SK-N-SH (cell line): ENCODE results near the gene DGKI. TPM values are rescaled to one million over a fixed set of nuclear protein-coding genes. Genes with fewer than 3 reads are reported as not detected.
A peak's percentile ranks its signal among the peaks of the same experiment; 100 is the strongest.

ENCODE experiments used
- CTCF ChIA-PET: fragments of 300-600, 350-600 bp; formaldehyde crosslinking; extraction: SDS; loops from one replicate; lab custom pipeline; 2021; lab: Yijun Ruan, JAX
- POLR2A ChIA-PET: fragments of 350-600 bp; sonication (Branson Sonifier 250); formaldehyde crosslinking; extraction: SDS; loops from one replicate; lab custom pipeline; 2020; ENCODE audit warnings: antibody characterized with exemption, inconsistent platforms; lab: Yijun Ruan, JAX
- DNase-seq: peaks from one replicate; pipeline ENCODE4 v3.0.0; 2012
- H2AFZ ChIP-seq: fragments of 200-600 bp; sonication (generic); 2 replicates; pipeline ENCODE4 v1.8.1; 2016; ENCODE audit warnings: antibody characterized with exemption, mild to moderate bottlenecking, low read depth
- H3F3A ChIP-seq: fragments of 200-600 bp; sonication (generic); replicated peaks from 2 replicates; pipeline ENCODE3; 2016; ENCODE audit warnings: antibody characterized with exemption, mild to moderate bottlenecking; ENCODE audit not compliant: insufficient read depth
- H3K27ac ChIP-seq, 2 experiments: fragments of 200-500 bp in 1 of 2; fragments of 200-600 bp in 1 of 2; sonication (Bioruptor generic) in 1 of 2; sonication (generic), shearing (Covaris generic) in 1 of 2; 2 replicates each; pipeline versions ENCODE4 v1.5.1 to v1.6.1; 2014 to 2016; ENCODE audit warnings: low read depth in 2 of 2, inconsistent platforms in 1 of 2, low read length in 1 of 2, mild to moderate bottlenecking in 1 of 2, mixed read lengths in 1 of 2
- H3K27me3 ChIP-seq: fragments of 200-600 bp; sonication (generic), shearing (Covaris generic); 2 replicates; pipeline ENCODE4 v1.6.1; 2016; ENCODE audit warnings: mixed run types; ENCODE audit not compliant: insufficient read depth
- H3K36me3 ChIP-seq, 2 experiments: fragments of 200-500 bp in 1 of 2; fragments of 200-600 bp in 1 of 2; sonication (Bioruptor generic) in 1 of 2; sonication (generic) in 1 of 2; replicated peaks in 1 of 2; 2 replicates each; pipeline versions ENCODE3 to v1.5.1; 2014 to 2016; ENCODE audit warnings: low read length in 1 of 2, mild to moderate bottlenecking in 1 of 2; ENCODE audit not compliant: insufficient read depth in 2 of 2, control insufficient read depth in 1 of 2
- H3K4me1 ChIP-seq, 2 experiments: fragments of 200-500 bp in 1 of 2; fragments of 200-600 bp in 1 of 2; sonication (Bioruptor generic) in 1 of 2; sonication (generic), shearing (Covaris generic) in 1 of 2; 2 replicates each; pipeline versions ENCODE4 v1.5.1 to v1.6.1; 2014 to 2016; ENCODE audit warnings: low read depth in 1 of 2, low read length in 1 of 2, mixed run types in 1 of 2; ENCODE audit not compliant: insufficient read depth in 2 of 2, control insufficient read depth in 1 of 2
- H3K4me2 ChIP-seq: fragments of 200-600 bp; sonication (generic), shearing (Covaris generic); 2 replicates; pipeline ENCODE4 v1.6.1; 2017; ENCODE audit warnings: mixed run types
- H3K4me3 ChIP-seq, 2 experiments: fragments of 200-500 bp in 1 of 2; fragments of 200-600 bp in 1 of 2; sonication (Bioruptor generic) in 1 of 2; sonication (generic), shearing (Covaris generic) in 1 of 2; 2 replicates each; pipeline versions ENCODE4 v1.5.1 to v1.8.1; 2014 to 2016; ENCODE audit warnings: low read depth in 2 of 2, inconsistent platforms in 1 of 2, low read length in 1 of 2, mild to moderate bottlenecking in 1 of 2, mixed read lengths in 1 of 2, moderate library complexity in 1 of 2
- H3K79me2 ChIP-seq: fragments of 200-600 bp; sonication (generic); 2 replicates; pipeline ENCODE4 v1.8.1; 2017; ENCODE audit warnings: mild to moderate bottlenecking; ENCODE audit not compliant: insufficient read depth
- H3K9ac ChIP-seq: fragments of 200-600 bp; sonication (generic); 2 replicates; pipeline ENCODE4 v1.6.1; 2017; ENCODE audit warnings: mixed run types
- H3K9me2 ChIP-seq: fragments of 200-600 bp; sonication (generic); 2 replicates; pipeline ENCODE4 v1.6.1; 2017; ENCODE audit warnings: mixed run types
- H3K9me3 ChIP-seq: fragments of 200-600 bp; sonication (generic); 2 replicates; pipeline ENCODE4 v1.6.1; 2017; ENCODE audit warnings: mixed run types, mild to moderate bottlenecking, moderate library complexity
- H4K20me1 ChIP-seq: fragments of 200-600 bp; sonication (generic); 2 replicates; pipeline ENCODE4 v1.6.1; 2017; ENCODE audit warnings: mild to moderate bottlenecking, mixed run types; ENCODE audit not compliant: insufficient read depth
- CHD2 ChIP-seq: fragments of 150-350 bp; IDR thresholded peaks from 2 replicates; pipeline ENCODE4 v1.6.1; 2018; ENCODE audit warnings: low read length; ENCODE audit not compliant: partially characterized antibody
- CTCF ChIP-seq: fragments of 200-600 bp; sonication (generic); IDR thresholded peaks from 2 replicates; pipeline ENCODE4 v1.6.1; 2017; ENCODE audit warnings: antibody characterized with exemption, mild to moderate bottlenecking, moderate library complexity
- EP300 ChIP-seq, 2 experiments: IDR thresholded peaks; 2 replicates each; pipeline versions ENCODE4 v1.4.0 to v1.6.1; 2012; ENCODE audit warnings: borderline replicate concordance in 1 of 2, low read depth in 1 of 2, low read length in 1 of 2
- FOSL2 ChIP-seq: IDR thresholded peaks from 2 replicates; pipeline ENCODE4 v1.4.0; 2012; ENCODE audit warnings: low read depth, mild to moderate bottlenecking, moderate library complexity, borderline replicate concordance
- FOXJ3 ChIP-seq: sonication (generic); formaldehyde crosslinking; IDR thresholded peaks from 2 replicates; pipeline ENCODE4 v1.5.1; 2020; ENCODE audit warnings: mild to moderate bottlenecking, missing genetic modification reagents
- GATA2 ChIP-seq: sonication (generic); formaldehyde crosslinking; IDR thresholded peaks from 2 replicates; pipeline ENCODE4 v1.5.0; 2020; ENCODE audit warnings: mild to moderate bottlenecking, missing genetic modification reagents
- IRF3 ChIP-seq: fragments of 150-350 bp; IDR thresholded peaks from 2 replicates; pipeline ENCODE4 v1.6.1; 2016; ENCODE audit warnings: mild to moderate bottlenecking, low read depth, low read length
- JUND ChIP-seq: IDR thresholded peaks from 2 replicates; pipeline ENCODE4 v1.4.0; 2012
- MAX ChIP-seq: IDR thresholded peaks from 2 replicates; pipeline ENCODE4 v1.4.0; 2012; ENCODE audit warnings: low read depth
- MEF2A ChIP-seq: IDR thresholded peaks from 2 replicates; pipeline ENCODE4 v1.4.0; 2012; ENCODE audit warnings: low read depth, borderline replicate concordance
- NFIC ChIP-seq: IDR thresholded peaks from 2 replicates; pipeline ENCODE4 v1.4.0; 2012; ENCODE audit warnings: borderline replicate concordance
- PBX3 ChIP-seq: IDR thresholded peaks from 2 replicates; pipeline ENCODE4; 2012
- RAD21 ChIP-seq: IDR thresholded peaks from 2 replicates; pipeline ENCODE4 v1.6.1; 2012; ENCODE audit warnings: mild to moderate bottlenecking, low read length
- RCOR1 ChIP-seq: fragments of 150-350 bp; IDR thresholded peaks from 2 replicates; pipeline ENCODE4 v1.6.1; 2017; ENCODE audit warnings: antibody characterized with exemption, low read length
- RFX5 ChIP-seq: IDR thresholded peaks from 2 replicates; pipeline ENCODE4 v1.6.1; 2012; ENCODE audit warnings: mild to moderate bottlenecking, improper control_type of control experiment, low read length
- SMC3 ChIP-seq: IDR thresholded peaks from 2 replicates; pipeline ENCODE4 v1.6.1; 2012; ENCODE audit warnings: low read depth, low read length, improper control_type of control experiment
- TAF1 ChIP-seq: IDR thresholded peaks from 2 replicates; pipeline ENCODE4 v1.6.1; 2012; ENCODE audit warnings: low read depth, mild to moderate bottlenecking, low read length, moderate library complexity, borderline replicate concordance
- YY1 ChIP-seq: IDR thresholded peaks from 2 replicates; pipeline ENCODE4 v1.4.0; 2012; ENCODE audit warnings: low read depth, mild to moderate bottlenecking
- WGBS: methylation state at CpG from one replicate; pipeline ENCODE4 v1.1.6; 2017; ENCODE audit warnings: low lambda C conversion rate; 5-methylcytosine and 5-hydroxymethylcytosine counted together
- polyA plus RNA-seq, 3 experiments: library from polyadenylated mRNA; depleted of rRNA; stranded (reverse); fragments of >200 nt; gene quantifications; 2 replicates each; pipeline ENCODE4 v1.2.3, GENCODE V29; 2012

The DGKI gene
- polyA plus RNA-seq, 1 of the 3 experiments (the other 2 are of a cell fraction): 1.3 TPM

GRCh38 chr7:137762334-137762733, 84.4 kb downstream of the DGKI start:
- TF ChIP-seq JUND (no peak), FOXJ3 (CRISPR knock-in tag) (no peak), CTCF (no peak), RCOR1 (no peak), RFX5 (no peak), IRF3 (no peak), NFIC (no peak), CHD2 (no peak), SMC3 (no peak), PBX3 (no peak), TAF1 (no peak), GATA2 (CRISPR knock-in tag) (no peak), YY1 (no peak), RAD21 (no peak), MAX (no peak)
- ChIA-PET POLR2A (no interaction called here), CTCF (interaction anchor here (0.8 to 2.6 kb wide), 3 partner anchors 11 to 106 kb away, joined by 3 to 9 read pairs (median 4); no protein-coding TSS in a partner anchor)
- Histone ChIP-seq H3K9me2 (no peaks in the 10 kb centered on the region), H2AFZ (no peak overlapping the region), H3F3A (peaks cover 7% of the 10 kb centered on the region), H3K9me3 (no peaks in the 10 kb centered on the region), H3K79me2 (no peaks in the 10 kb centered on the region; the same call in 1 of the 2 replicates), H3K9ac (no peak overlapping the region), H3K4me1 (peaks cover 2 to 11% of the 10 kb centered on the region in 2 experiments; a peak in 2 of 4 replicates), H3K4me3 (no peak overlapping the region), H3K36me3 (no peaks in the 10 kb centered on the region), H3K27ac (no peak overlapping the region), H3K4me2 (no peak overlapping the region), H3K27me3 (no peaks in the 10 kb centered on the region), H4K20me1 (no peaks in the 10 kb centered on the region)
- WGBS: 67% methylated on average over 2 of the region's 2 CpGs
- DNase-seq: no peak

GRCh38 chr7:137760111-137760510, 86.7 kb downstream of the DGKI start:
- no peak overlapping the region for H3K4me2 ChIP-seq
- peaks cover 15% of the 10 kb centered on the region for H3F3A ChIP-seq
- H3K9me3 ChIP-seq: no peaks in the 10 kb centered on the region
- WGBS: 49% methylated on average over 6 of the region's 6 CpGs
- no peak overlapping the region for H3K4me3 ChIP-seq
- 0 out of 2 replicates have a peak, but pooled peaks have one; percentile 6 for TF ChIP-seq SMC3
- no peak for TF ChIP-seq FOSL2
- TF ChIP-seq CHD2: peak; percentile 34
- TF ChIP-seq RCOR1: no peak
- no peak for TF ChIP-seq MEF2A
- peak in 1 of 2 experiments; percentile 19; a peak in 1 of 4 replicates for TF ChIP-seq EP300 (IDR thresholded peaks at IDR 0.05; ENCODE audit: borderline replicate concordance in 1 of 2, low read depth in 1 of 2, low read length in 1 of 2)
- no peak for TF ChIP-seq FOXJ3 (CRISPR knock-in tag)
- TF ChIP-seq NFIC: no peak
- TF ChIP-seq GATA2 (CRISPR knock-in tag): peak; percentile 81
- H3K79me2 ChIP-seq: no peaks in the 10 kb centered on the region
- H3K9me2 ChIP-seq: no peaks in the 10 kb centered on the region
- no peaks in the 10 kb centered on the region for H4K20me1 ChIP-seq
- ChIA-PET CTCF (interaction anchor here (0.7 to 1.6 kb wide), 3 partner anchors 9 to 104 kb away, joined by 3 to 6 read pairs (median 5); no protein-coding TSS in a partner anchor), POLR2A (no interaction called here)
- DNase-seq: peak; percentile 72
- peaks cover 18 to 20% of the 10 kb centered on the region in 2 experiments; a peak in 3 of 4 replicates for H3K4me1 ChIP-seq
- H3K27ac ChIP-seq: peak overlapping the region; percentile 11 to 70; a peak in 3 of 4 replicates
- H2AFZ ChIP-seq: no peak overlapping the region
- no peaks in the 10 kb centered on the region for H3K36me3 ChIP-seq
- H3K9ac ChIP-seq: no peak overlapping the region
- no peaks in the 10 kb centered on the region for H3K27me3 ChIP-seq
